ENCODE results near the gene MGME1. TPM values are rescaled to one million over a fixed set of nuclear protein-coding genes. Genes with fewer than 3 reads are reported as not detected.

Gene MGME1
- total and polyA plus RNA-seq, 2 of the 13 experiments (the other 11 are each of a cell fraction or from before 2014, with no cell fraction given) = 36.7 to 66.6 TPM

DNA sequence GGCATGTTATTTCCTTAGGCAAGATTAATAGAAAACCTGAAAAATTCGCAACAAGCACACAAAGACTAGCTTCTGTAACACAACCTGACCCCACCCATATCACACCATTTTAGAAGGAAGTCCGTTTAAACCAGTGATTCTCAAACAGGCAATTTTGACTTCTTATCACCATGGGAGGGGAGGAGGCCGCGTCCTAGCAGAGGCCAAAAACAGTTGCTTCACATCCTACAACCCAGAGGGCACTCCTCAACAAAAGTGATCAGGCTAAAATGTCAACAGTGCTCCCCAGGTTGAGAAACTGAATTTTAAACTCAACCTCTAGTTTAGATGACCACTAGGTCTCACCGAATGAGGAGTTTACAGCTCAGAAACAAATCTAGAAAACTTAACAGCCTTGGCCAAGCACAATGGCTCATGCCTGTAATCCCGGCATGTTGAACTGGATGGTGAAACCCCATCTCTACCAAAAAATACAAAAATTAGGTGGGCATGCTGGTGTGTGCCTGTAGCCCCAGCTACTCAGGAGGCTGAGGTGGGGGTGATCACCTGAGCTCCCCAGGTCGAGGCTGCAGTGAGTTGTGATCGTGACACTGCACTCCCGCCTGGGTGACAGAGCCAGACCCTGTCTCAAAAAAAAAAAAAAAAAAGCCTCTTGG lies 3.6 kb upstream of the MGME1 start (continued):
- TF ChIP-seq ZNF629 (CRISPR knock-in tag; conservative IDR thresholded peaks at IDR 0.05) (no peak), SP5 (CRISPR knock-in tag; IDR thresholded peaks at IDR 0.05; ENCODE audit: borderline replicate concordance, low read depth) (no peak), ZEB1 (IDR thresholded peaks at IDR 0.05; ENCODE audit: insufficient replicate concordance, low read depth) (no peak), CEBPG (CRISPR knock-in tag; IDR thresholded peaks at IDR 0.05) (peak; percentile 78), ZFYVE20 (CRISPR knock-in tag; IDR thresholded peaks at IDR 0.05; ENCODE audit: borderline replicate concordance, low read depth) (0 out of 2 replicates have a peak, but pooled peaks have one; percentile 10), FOSL2 (CRISPR knock-in tag; IDR thresholded peaks at IDR 0.05) (no peak), POLR2G (IDR thresholded peaks at IDR 0.05; ENCODE audit: low read depth, low read length) (peak; percentile 61), SOX6 (IDR thresholded peaks at IDR 0.05) (no peak), SOX6 (CRISPR knock-in tag; IDR thresholded peaks at IDR 0.05) (no peak), SMAD3 (CRISPR knock-in tag; IDR thresholded peaks at IDR 0.05) (no peak), SMYD3 (CRISPR knock-in tag; IDR thresholded peaks at IDR 0.05) (0 out of 2 replicates have a peak, but pooled peaks have one; percentile 10), ELF3 (CRISPR knock-in tag; IDR thresholded peaks at IDR 0.05) (no peak), ZNF562 (CRISPR knock-in tag; IDR thresholded peaks at IDR 0.05; ENCODE audit: borderline replicate concordance) (no peak), ZFX (CRISPR knock-in tag; IDR thresholded peaks at IDR 0.05; ENCODE audit: low read depth) (peak; percentile 36; the same call in 1 of the 2 replicates), ZNF792 (CRISPR knock-in tag; IDR thresholded peaks at IDR 0.05) (peak; percentile 58; the same call in 1 of the 2 replicates), SCMH1 (CRISPR knock-in tag; IDR thresholded peaks at IDR 0.05; ENCODE audit: borderline replicate concordance) (no peak), ZSCAN29 (CRISPR knock-in tag; conservative IDR thresholded peaks at IDR 0.05) (no peak)
- TF ChIP-seq, protein P1, sequence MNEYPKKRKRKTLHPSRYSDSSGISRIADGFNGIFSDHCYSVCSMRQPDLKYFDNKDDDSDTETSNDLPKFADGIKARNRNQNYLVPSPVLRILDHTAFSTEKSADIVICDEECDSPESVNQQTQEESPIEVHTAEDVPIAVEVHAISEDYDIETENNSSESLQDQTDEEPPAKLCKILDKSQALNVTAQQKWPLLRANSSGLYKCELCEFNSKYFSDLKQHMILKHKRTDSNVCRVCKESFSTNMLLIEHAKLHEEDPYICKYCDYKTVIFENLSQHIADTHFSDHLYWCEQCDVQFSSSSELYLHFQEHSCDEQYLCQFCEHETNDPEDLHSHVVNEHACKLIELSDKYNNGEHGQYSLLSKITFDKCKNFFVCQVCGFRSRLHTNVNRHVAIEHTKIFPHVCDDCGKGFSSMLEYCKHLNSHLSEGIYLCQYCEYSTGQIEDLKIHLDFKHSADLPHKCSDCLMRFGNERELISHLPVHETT (CRISPR knock-in tag; conservative IDR thresholded peaks at IDR 0.05) = no peak
- TF ChIP-seq, protein P2, sequence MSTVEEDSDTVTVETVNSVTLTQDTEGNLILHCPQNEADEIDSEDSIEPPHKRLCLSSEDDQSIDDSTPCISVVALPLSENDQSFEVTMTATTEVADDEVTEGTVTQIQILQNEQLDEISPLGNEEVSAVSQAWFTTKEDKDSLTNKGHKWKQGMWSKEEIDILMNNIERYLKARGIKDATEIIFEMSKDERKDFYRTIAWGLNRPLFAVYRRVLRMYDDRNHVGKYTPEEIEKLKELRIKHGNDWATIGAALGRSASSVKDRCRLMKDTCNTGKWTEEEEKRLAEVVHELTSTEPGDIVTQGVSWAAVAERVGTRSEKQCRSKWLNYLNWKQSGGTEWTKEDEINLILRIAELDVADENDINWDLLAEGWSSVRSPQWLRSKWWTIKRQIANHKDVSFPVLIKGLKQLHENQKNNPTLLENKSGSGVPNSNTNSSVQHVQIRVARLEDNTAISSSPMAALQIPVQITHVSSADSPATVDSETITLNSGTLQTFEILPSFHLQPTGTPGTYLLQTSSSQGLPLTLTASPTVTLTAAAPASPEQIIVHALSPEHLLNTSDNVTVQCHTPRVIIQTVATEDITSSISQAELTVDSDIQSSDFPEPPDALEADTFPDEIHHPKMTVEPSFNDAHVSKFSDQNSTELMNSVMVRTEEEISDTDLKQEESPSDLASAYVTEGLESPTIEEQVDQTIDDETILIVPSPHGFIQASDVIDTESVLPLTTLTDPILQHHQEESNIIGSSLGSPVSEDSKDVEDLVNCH (CRISPR knock-in tag; IDR thresholded peaks at IDR 0.05) = peak; percentile 17; the same call in 1 of the 2 replicates
- TF ChIP-seq, protein P3, sequence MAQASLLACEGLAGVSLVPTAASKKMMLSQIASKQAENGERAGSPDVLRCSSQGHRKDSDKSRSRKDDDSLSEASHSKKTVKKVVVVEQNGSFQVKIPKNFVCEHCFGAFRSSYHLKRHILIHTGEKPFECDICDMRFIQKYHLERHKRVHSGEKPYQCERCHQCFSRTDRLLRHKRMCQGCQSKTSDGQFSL (CRISPR knock-in tag; IDR thresholded peaks at IDR 0.05) = peak; percentile 65; the same call in 1 of the 2 replicates
- TF ChIP-seq, protein P4, sequence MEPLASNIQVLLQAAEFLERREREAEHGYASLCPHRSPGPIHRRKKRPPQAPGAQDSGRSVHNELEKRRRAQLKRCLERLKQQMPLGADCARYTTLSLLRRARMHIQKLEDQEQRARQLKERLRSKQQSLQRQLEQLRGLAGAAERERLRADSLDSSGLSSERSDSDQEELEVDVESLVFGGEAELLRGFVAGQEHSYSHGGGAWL (CRISPR knock-in tag; IDR thresholded peaks at IDR 0.05) = no peak
- TF ChIP-seq, protein P5, sequence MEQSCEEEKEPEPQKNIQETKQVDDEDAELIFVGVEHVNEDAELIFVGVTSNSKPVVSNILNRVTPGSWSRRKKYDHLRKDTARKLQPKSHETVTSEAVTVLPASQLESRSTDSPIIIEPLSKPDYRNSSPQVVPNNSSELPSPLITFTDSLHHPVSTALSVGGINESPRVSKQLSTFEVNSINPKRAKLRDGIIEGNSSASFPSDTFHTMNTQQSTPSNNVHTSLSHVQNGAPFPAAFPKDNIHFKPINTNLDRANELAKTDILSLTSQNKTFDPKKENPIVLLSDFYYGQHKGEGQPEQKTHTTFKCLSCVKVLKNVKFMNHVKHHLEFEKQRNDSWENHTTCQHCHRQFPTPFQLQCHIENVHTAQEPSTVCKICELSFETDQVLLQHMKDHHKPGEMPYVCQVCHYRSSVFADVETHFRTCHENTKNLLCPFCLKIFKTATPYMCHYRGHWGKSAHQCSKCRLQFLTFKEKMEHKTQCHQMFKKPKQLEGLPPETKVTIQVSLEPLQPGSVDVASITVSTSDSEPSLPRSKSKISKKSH (CRISPR knock-in tag; IDR thresholded peaks at IDR 0.05; ENCODE audit: borderline replicate concordance) = no peak

Measured in HepG2 (cell line).